AG20443 (cell line): ENCODE results near the gene PFKL.
"Not testable (repeated sequence)": the region's sequence is repeated elsewhere in the genome, so short reads cannot be mapped to it uniquely, and the experiment has no call there.

ENCODE experiments used
- DNase-seq: peaks from one replicate; pipeline ENCODE4 v3.0.0; 2012; ENCODE audit warnings: low spot score, mixed read lengths

The PFKL gene

DNA sequence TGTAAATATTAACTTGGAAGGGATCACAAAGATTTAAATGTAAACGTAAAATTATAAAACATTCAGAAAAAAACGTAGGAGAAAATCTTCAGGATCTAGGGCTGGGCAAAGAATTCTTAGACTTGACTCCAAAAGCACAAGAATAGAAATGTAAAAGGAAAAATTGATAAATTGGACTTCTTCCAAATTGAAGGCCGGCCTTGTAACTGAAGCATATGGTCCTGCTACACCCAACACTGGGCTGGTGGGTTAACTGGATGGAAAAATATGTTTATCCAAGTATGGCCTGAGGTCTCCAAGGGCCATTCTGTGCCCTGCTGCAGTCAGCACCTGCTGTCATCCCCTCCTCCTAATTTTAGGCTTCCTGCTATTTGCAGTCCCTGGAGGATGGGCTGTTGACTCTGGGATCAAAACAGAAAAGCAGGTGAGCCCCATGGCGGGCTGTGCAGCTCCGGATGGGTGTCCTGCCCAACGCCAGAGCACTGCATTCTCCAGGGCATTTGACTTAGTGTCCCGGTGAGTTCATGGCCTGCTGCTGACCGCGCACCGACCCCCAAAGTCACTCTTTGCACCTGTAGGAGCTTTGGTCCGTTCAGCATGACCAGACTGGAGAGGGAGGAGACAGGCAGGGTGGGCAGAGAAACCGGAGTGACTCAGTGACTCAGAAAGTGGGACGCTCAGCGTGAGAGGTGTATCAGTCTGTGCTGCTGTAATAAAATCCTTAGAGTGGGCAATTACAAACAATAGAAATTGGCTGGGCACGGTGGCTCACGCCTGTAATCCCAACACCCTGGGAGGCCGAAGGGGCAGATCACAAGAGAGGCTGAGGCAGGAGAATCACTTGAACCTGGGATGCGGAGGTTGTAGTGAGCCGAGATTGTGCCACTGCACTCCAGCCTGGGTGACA lies 20.2 kb upstream of the PFKL start:
- no peak for DNase-seq

DNA sequence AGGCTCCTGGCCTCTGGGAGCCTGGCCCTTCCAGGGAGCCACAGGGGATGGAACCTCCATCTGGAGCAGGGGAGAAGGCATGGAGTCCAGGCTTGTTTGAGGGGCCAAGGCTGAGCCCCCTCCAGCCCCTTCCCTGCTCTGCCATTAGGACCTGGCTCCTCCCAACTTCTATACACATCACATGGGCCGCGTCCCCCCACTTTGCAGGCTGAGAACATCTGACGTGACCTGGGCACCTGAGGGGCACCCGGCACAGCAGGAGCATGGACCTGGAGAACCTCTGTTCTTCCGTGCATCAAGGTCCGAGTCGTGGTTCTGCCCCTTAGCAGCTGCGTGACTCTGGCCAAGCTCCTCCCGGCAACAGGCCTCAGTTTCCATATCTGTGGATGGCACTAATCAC lies 18.1 kb upstream of the PFKL start:
- DNase-seq = no peak

DNA sequence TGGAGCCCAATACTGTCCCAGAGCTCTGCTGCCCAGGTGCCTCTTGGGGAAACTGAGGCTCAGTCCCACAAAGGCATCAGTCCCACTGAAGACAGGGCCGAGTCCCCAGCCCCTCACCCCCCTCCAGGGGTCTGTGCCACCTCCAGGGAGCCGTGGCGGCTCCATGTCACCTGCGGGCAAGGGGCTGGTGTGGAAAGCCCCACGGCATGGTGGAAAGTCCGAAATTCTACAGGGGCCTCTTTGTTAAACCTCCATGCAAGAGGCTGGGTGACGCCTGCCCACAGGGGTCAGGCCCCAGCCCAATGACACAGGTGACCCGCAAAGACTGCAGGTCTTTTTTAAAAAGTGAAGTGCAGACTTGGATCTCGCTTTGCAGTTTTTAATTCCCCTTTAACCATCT lies 17.5 kb upstream of the PFKL start:
- no peak for DNase-seq

DNA sequence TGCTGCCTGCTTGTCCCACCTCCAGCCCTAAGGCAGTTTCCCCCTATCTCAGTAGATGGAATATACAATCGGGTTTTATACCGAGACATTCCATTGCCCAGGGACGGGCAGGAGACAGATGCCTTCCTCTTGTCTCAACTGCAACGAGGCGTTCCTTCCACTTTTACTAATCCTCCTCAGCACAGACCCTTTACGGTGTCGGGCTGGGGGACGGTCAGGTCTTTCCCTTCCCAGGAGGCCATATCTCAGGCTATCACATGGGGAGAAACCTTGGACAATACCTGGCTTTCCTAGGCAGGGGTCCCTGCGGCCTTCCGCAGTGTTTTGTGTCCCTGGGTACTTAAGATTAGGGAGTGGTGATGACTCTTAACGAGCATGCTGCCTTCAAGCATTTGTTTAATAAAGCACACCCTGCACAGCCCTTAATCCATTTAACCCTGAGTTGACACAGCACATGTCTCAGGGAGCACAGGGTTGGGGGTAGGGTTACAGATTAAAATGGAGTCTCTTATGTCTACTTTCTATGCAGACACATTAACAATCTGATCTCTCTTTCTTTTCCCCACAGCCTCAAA lies 16.6 kb upstream of the PFKL start:
- not testable (repeated sequence) for DNase-seq

DNA sequence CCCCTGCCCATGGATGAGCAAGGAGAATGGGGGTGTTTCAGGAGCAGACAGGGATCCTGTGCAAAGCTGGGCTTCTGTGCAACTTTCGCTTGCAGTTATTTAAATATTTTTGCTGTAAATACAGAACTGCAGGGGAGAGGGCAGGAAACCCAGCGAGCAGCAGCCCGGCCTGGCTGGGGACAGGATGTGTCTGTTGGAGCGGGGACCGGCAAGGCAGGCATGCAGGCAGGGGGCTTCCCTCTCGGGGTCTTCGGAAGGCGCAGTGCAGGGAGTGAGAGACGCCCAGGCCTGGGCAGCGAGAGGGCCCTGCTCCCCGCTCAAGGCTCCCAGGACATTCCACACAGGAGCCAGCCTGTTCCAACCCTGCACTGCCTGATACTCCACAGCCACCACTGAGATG lies 15.9 kb upstream of the PFKL start:
- no peak for DNase-seq

DNA sequence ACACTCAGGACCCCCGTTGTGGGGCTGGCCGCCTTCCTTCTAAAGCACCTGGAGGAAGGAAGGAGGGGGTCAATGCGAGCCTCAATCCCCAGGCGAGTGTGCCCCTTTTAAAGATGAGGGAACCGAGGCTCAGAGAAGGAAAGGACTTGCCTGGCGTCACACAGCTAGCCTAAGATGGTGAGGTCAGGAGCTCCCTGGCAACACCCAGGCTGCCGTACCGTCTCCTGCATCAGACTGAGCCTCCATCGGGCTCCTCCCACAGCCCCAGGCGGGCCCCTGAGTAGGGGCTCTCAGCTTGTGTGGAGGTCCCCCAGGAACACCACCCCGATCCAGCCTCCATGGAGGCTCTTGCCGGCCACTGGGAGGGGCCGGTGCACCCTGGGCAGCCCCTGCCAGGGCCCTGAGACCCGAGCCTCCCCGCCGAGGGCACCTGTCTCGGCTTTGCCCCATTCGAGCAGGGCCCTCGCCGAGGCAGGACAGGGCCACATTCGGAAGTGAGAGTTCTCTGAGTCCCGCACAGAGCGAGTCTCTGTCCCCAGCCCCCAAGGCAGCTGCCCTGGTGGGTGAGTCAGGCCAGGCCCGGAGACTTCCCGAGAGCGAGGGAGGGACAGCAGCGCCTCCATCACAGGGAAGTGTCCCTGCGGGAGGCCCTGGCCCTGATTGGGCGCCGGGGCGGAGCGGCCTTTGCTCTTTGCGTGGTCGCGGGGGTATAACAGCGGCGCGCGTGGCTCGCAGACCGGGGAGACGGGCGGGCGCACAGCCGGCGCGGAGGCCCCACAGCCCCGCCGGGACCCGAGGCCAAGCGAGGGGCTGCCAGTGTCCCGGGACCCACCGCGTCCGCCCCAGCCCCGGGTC lies 14.5 kb upstream of the PFKL start, which contains the start of gene AIRE:
AIRE (plus strand) TSS at position 739 of the 855 bp plus-strand sequence. CDS start 131 bp downstream, outside the sequence.
- peak; percentile 80 for DNase-seq

DNA sequence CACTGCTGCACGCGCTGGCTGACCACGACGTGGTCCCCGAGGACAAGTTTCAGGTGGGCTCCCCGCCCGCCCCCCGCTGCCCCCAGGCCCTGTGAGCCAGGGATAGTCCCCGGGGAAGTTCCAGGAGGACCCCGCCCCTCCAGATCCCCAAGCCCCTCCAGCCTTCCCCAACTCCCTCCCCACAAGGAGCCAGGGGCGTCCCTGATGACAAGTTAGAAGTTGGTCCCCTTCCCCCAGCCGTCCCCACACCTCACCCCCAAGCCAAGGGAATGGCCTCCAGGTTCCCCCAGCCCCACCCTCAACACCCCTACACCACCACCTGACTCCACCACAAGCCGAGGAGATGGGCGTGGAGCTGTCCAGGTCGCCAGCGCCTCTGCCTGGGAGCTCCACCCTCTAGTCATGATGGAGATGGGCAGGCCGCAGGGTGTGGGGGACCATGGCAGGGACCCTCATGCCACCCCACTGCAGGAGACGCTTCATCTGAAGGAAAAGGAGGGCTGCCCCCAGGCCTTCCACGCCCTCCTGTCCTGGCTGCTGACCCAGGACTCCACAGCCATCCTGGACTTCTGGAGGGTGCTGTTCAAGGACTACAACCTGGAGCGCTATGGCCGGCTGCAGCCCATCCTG lies 13.7 kb upstream of the PFKL start:
- DNase-seq = no peak

DNA sequence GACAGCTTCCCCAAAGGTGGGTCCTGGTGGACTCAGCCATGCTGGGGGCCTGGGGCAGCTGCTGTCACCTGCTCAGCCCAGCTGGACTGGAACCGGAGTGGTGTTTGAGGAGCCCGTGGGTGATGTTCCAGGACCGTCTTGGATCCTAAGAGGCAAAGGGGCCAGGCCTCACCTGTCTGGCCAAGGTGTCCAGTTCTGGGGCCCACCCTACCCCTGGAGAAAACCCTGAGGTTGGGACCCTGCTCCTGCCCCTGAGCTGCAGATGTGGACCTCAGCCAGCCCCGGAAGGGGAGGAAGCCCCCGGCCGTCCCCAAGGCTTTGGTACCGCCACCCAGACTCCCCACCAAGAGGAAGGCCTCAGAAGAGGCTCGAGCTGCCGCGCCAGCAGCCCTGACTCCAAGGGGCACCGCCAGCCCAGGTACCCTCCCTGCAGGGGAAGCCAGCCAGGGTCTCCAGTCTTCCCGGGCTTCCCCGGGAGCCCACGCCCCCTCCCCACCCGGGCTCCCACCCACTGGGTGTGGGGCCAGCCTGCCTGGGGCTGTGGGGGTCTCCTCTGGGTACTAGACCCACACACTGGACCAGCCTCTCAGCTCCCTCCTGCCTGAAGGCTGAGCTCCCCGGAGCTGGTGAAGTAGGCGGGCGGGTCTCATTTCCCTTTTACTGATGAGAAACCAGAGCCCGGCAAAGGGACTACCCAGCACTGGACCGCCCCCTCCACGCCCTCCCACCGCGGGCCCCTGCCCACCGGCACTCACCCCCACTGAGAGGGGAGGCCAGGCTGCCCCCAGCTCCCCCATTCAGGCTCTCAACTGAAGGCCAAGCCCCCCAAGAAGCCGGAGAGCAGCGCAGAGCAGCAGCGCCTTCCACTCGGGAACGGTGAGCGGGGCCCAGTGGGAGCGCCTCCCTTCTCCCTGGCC lies 12.9 kb upstream of the PFKL start:
- no peak for DNase-seq

DNA sequence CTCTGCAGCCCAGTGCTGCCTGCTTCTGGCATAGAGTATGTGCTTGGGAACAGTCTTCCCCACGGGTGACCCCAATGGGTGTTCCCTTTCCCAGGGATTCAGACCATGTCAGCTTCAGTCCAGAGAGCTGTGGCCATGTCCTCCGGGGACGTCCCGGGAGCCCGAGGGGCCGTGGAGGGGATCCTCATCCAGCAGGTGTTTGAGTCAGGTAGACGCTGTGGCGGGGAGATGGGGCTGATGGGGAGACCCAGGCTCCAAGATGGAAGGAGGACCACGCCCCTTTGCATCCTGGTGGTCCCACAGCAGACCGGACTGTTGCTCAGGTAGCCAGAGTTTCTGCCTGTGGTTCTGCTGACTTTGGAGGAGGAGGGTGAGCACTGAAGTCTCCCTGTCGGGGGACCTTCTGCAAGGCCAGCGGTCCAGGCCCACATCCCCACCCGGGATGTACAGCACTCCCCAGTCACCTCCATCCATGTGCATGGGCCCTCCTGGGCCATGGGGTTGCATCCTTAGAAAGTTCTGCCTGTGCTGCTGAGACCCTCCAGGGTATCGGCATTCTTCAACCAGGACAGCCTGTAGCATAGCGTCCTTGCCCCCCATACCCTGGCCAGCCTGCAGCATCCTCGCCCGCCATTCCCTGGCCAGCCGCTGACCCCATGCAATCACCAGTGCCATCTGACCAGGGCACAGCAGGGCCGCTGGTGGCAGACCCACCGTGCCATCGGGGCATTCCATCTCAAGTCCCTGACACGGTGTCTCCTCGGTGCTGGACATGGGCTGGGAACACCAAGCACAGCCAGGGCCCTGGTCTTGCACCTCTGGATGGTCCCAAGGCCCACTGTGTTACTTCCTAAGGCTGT lies 11.4 kb upstream of the PFKL start:
- no peak for DNase-seq

DNA sequence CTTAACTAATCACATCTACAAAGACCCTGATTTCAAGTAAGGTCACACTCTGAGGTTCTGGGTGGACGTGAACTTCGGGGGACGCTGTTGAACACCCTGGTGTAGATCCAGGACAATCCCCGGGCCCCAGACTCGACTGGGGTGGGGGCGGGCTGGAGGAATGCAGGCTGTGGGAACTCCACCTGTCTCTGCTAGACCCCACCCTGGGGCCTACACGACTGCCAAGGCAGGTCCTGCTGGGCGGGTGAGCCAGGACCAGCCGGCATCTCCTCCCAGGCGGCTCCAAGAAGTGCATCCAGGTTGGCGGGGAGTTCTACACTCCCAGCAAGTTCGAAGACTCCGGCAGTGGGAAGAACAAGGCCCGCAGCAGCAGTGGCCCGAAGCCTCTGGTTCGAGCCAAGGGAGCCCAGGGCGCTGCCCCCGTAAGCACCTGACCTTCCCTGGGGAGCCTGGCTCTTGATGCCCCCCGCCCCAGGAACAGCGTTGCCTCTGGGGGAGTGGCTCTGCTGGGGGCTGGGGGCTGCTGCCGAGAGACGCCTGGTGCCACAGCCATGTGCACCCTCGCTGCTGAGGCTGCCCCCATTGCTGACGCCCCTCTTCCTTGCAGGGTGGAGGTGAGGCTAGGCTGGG lies 10.4 kb upstream of the PFKL start:
- DNase-seq = no peak

DNA sequence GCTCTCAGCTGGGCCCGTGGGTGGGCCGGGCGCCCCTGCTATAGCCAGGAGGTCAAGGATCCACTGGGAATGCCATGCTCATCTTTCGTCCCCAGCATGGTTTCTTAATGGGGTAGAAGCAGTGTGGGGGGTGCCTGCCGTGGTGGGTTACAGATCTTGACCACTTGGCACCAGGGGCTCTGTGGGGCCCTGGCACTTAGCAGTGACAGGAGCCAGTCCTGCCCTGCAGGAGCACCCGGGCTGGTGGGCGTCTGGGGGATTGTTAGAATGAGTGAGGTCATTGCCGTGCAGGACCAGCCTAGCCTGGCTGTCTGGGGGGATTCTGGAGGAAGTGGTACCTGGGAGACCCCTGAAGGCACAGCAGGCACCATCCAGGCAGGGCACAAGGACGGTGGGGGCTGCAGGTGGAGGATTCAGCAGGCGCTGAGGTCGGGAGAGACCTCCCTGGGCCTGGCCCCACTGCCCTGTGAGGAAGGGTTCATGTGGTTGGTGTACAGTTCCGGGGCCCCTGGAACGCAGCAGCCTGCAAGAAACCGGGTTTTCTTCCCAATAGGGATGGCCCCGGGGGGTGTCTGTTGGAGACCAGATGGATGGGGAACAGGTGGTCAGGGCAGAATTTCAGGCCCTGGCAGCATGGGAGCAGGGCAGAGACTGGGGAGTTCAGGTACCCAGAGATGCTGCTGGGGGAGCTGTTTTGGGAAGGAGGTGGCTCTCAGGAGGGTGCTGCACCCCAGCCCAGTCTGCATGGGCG lies 9.4 kb upstream of the PFKL start:
- no peak for DNase-seq

DNA sequence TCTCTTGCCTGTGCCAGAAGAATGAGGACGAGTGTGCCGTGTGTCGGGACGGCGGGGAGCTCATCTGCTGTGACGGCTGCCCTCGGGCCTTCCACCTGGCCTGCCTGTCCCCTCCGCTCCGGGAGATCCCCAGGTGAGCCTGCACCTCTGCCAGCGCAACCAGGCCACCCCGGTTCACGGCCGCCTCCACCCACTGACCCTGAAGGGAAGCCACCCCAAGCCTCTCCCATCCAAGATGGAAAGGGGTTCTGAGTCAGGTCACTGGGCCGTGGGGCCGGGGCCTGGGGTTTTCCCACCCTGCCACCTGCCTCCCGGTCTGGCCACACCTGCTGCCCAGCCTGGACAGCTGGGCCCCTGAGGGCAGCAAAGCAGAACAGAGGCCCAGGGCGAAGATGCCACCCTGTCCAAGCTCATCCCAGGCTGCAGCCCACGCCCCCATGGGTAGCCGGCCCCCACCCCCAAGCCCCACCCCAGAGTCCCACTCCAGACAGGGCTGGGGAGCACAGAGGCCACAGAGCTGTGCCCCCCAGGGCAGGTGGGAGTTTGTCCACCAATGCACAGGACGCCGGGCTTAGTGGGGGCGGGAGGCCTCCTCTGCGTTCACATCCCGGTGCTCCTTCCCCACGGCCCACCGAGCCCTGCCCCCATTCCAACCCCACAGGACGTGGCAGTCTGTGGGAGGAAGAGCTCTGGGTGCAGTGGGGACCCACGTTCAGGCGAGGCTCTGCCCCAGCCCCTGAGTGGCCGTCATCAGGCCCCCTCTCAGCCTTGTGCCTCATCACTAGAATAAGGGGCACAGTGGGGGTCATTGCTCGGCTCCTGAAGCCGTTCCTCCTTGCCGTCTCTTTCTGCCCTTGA lies 8.5 kb upstream of the PFKL start:
- no peak for DNase-seq

DNA sequence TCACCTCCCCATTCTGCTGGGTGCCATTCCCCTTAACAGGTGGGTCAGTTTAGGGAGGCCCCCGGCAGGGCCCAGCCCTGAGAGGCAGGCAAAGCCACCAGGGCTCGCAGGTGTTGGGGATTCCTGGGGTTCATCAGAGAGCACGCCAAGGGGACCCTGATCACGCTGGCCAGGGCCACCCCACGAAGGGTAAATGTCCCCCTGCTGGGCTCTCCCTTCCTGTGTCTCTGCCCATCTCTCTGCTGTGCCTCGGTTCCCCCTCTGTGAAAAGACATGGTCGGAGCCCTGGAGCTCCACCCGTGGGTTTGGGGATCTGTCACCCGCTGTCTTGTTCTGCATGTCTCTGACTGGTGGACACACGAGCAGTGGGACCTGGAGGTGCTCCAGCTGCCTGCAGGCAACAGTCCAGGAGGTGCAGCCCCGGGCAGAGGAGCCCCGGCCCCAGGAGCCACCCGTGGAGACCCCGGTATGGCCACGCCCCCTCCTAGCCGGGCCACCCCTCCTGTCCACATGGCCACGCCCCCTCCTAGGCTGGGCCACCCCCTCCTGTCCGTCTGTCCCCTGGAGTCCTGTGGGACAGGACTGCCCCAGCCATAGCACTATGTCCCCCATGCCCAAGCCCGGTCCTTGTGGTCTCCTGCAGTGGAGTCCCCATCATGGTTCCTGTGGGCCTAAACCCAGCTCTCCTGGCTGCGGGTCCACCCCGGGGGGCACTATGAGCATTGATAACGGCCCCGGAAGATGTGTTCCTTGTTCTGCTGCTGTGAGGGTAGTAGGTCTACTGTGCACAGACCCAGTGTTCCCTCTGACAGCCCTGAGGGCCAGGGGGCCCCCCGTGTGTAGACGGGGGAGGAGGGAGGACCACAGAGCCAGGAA lies 7.7 kb upstream of the PFKL start:
- DNase-seq = no peak

DNA sequence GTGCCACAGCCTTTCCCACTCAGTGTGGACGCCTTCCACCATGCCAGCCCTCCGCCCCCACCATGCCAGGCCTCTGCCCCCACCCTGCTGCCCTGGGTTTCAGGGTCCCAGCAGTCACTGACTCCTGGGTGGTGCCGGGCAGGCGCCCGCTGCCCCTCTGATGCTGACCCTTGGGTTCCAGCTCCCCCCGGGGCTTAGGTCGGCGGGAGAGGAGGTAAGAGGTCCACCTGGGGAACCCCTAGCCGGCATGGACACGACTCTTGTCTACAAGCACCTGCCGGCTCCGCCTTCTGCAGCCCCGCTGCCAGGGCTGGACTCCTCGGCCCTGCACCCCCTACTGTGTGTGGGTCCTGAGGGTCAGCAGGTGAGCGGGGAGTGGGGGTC lies 7.0 kb upstream of the PFKL start:
- no peak for DNase-seq

DNA sequence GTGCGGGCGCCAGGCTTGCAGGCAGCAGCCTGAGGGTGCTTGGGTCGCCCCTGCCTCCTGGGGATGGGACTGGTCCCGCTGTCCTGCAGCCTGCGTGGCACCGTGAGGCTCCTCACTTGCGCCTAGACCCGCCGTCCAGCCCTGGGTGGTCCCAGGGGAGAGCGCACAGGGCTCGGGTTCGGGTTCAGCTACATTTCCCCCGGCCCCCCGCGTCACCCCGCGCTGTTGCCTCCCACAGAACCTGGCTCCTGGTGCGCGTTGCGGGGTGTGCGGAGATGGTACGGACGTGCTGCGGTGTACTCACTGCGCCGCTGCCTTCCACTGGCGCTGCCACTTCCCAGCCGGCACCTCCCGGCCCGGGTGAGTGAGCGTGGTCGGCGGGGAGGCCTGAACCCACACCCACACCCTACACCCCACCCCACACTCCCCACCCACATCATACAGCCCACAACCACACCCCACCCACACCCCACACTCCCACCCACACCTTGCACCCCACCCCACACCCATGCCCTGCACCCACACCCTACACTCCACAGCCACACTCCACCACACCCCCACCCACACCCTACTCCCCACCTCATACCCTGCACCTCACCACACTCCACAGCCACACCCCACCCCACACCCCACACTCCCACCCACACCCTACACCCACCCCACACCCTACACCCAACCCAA lies 6.2 kb upstream of the PFKL start:
- no peak for DNase-seq

DNA sequence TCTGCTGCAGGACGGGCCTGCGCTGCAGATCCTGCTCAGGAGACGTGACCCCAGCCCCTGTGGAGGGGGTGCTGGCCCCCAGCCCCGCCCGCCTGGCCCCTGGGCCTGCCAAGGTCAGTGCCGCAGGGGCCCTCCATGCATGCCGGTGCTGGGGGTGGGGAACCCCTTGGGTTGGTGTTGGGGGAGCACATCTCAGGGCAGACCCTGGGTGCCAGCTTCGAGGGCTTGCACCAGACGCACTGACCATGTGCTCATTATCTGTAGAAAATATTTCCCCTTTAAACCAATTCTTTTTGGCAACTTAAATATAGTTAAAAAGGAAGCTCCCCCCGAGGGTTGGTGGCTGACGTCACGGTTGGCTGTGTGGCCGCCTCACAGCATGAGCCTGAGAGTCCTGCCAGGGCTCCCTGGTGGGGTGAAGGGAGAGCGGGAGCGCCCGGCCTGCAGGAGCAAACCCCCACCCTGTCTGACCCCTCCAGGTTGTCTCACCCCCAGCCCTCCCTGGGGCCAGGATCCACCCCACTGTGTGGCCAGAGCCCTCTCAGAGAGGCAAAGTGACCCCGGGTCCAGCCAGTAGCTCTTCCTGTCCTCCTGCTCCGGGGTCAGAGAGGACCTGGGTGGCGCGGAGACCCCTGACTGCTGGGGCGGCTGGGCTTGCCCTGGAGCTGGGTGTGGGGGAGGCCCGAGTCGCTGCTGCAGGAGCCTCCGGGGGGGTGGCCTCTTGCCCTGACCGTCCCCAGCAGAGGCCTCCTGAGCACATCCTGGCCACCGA lies 5.3 kb upstream of the PFKL start:
- peak; percentile 66 for DNase-seq
